Measurements from ENCODE around the gene PCDH9. TPM values are rescaled to one million over a fixed set of nuclear protein-coding genes. Genes with fewer than 3 reads are reported as not detected.

The PCDH9 gene
- total RNA-seq, 4 donors from 2014 or later = 0.37 to 2.4 (median 1.5) TPM

DNA sequence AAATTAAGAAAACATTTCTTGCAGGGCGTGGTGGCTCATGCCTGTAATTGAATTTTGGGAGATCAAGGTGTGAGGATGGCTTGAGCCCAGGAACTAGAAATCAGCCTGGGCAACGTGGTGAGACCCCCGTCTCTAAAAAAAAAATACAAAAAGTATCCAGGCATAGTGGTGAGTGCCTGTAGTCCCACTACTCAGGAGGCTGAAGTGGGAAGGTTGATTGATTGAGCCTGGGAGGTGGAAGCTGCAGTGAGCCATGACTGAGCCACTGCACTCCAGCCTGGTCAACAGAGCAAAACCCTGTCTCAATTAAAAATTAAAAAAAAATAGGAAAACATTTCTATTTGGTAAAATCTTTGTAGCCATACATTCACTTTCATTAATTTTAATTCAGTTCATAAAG is 526.5 kb downstream of the PCDH9 start:
- intact Hi-C loops (cut with DNase I; ENCODE audit: low total_unique reads) = no loop called here
- H3K36me3 ChIP-seq = no peaks in the 10 kb centered on the region
- H3K27ac ChIP-seq = no peak overlapping the region
- TF ChIP-seq POLR2AphosphoS5 (IDR thresholded peaks at IDR 0.05) = no peak
- no peak for TF ChIP-seq EP300 (IDR thresholded peaks at IDR 0.05; ENCODE audit: low read depth)
- TF ChIP-seq POLR2A (IDR thresholded peaks at IDR 0.05) = no peak
- TF ChIP-seq, protein P1, sequence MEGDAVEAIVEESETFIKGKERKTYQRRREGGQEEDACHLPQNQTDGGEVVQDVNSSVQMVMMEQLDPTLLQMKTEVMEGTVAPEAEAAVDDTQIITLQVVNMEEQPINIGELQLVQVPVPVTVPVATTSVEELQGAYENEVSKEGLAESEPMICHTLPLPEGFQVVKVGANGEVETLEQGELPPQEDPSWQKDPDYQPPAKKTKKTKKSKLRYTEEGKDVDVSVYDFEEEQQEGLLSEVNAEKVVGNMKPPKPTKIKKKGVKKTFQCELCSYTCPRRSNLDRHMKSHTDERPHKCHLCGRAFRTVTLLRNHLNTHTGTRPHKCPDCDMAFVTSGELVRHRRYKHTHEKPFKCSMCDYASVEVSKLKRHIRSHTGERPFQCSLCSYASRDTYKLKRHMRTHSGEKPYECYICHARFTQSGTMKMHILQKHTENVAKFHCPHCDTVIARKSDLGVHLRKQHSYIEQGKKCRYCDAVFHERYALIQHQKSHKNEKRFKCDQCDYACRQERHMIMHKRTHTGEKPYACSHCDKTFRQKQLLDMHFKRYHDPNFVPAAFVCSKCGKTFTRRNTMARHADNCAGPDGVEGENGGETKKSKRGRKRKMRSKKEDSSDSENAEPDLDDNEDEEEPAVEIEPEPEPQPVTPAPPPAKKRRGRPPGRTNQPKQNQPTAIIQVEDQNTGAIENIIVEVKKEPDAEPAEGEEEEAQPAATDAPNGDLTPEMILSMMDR (IDR thresholded peaks at IDR 0.05) = no peak
- in situ Hi-C loops (cut with MboI; ENCODE audit: low pct_ligation_motif_present in 1 of 4, low pct_unique_long_range_greater_than_20kb in 1 of 4, low sequenced_read_pairs in 3 of 4) = no loop called here
- no peaks in the 10 kb centered on the region for H3K4me1 ChIP-seq
- no peak for DNase-seq
- 61 to 64% methylated on average over 3 of the region's 3 CpGs for WGBS, 2 donors (ENCODE audit: low coverage in 1 of 2)
- no peaks in the 10 kb centered on the region for H3K9me3 ChIP-seq
- no peak overlapping the region for H3K4me3 ChIP-seq
- no peaks in the 10 kb centered on the region for H3K27me3 ChIP-seq

DNA sequence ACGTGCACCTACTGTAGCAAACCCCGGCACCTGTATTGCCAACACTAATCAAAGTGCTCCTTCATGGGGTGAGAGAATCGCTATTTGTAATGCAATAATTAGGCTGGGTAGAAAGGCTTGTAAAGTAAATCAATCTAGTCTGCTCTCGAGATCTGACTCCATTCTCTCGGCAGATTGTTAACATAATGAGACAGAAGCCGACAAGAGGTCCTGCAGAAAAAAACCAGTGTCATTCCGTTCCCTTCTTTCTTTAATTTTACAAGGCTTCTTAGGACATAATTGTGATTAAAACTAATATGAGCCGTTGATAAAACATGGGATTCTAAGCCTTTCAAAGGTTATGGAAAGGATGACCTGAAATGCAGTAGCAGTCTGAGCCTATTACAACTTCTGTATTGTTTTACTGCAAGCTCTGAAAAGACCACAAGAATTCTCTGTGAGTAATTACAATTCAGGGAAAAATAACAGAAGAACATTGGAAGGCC is 530.0 kb downstream of the PCDH9 start:
- TF ChIP-seq POLR2AphosphoS5 (IDR thresholded peaks at IDR 0.05) (no peak), POLR2A (IDR thresholded peaks at IDR 0.05) (no peak), EP300 (IDR thresholded peaks at IDR 0.05; ENCODE audit: low read depth) (no peak)
- TF ChIP-seq, protein P1 (IDR thresholded peaks at IDR 0.05) = no peak
- Histone ChIP-seq H3K9me3 (no peaks in the 10 kb centered on the region), H3K27ac (no peak overlapping the region), H3K27me3 (no peaks in the 10 kb centered on the region), H3K4me1 (no peaks in the 10 kb centered on the region), H3K36me3 (no peaks in the 10 kb centered on the region), H3K4me3 (no peak overlapping the region)
- 66 to 67% methylated on average over 8 of the region's 8 CpGs for WGBS, 2 donors (ENCODE audit: low coverage in 1 of 2)
- DNase-seq = no peak
- intact Hi-C loops (cut with DNase I; ENCODE audit: low total_unique reads) (no loop called here), in situ Hi-C loops (cut with MboI; ENCODE audit: low pct_ligation_motif_present in 1 of 4, low pct_unique_long_range_greater_than_20kb in 1 of 4, low sequenced_read_pairs in 3 of 4) (no loop called here)

DNA sequence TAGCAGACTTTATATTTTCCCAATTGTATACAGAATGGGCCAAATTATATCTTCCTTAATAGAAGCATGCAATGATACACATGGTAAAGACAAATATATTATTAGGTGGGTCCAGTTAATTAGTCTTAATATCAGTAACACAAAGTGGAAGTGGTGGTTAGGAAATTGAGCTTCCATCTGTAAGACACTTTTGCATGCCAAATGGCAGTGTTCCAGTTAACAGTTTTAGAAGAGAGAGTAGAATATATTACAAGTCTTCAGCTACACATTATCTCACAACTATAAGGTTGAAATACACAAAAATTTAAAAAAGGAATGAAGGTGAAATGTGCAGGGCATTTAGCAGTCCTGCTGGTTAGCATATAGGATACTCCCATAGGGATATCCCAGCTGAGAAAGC is 536.5 kb downstream of the PCDH9 start:
- in situ Hi-C loops (cut with MboI; ENCODE audit: low pct_ligation_motif_present in 1 of 4, low pct_unique_long_range_greater_than_20kb in 1 of 4, low sequenced_read_pairs in 3 of 4) (no loop called here), intact Hi-C loops (cut with DNase I; ENCODE audit: low total_unique reads) (no loop called here)
- Histone ChIP-seq H3K4me1 (no peaks in the 10 kb centered on the region), H3K4me3 (no peak overlapping the region), H3K36me3 (no peaks in the 10 kb centered on the region), H3K27ac (no peak overlapping the region), H3K27me3 (no peaks in the 10 kb centered on the region), H3K9me3 (no peaks in the 10 kb centered on the region)
- no peak for DNase-seq
- TF ChIP-seq POLR2A (IDR thresholded peaks at IDR 0.05) (no peak), EP300 (IDR thresholded peaks at IDR 0.05; ENCODE audit: low read depth) (no peak), POLR2AphosphoS5 (IDR thresholded peaks at IDR 0.05) (no peak)
- TF ChIP-seq, protein P1 (IDR thresholded peaks at IDR 0.05) = no peak

DNA sequence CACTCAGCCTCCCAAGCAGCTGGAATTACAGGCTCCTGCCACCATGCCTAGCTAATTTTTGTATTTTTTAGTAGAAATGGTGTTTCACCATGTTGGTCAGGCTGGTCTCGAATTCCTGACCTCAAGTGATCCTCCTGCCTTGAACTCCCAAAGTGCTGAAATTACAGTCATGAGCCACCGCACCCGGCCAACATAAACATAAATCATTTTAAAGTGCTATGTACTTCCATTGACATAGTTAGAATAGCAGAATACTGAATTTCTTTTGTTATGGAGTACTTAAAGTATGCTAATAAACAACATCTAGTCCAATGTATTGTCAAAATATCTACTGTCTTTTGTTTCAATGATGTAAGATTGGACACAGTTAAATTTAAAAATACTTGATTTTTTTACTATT is 539.0 kb downstream of the PCDH9 start:
- in situ Hi-C loops (cut with MboI; ENCODE audit: low pct_ligation_motif_present in 1 of 4, low pct_unique_long_range_greater_than_20kb in 1 of 4, low sequenced_read_pairs in 3 of 4) (no loop called here), intact Hi-C loops (cut with DNase I; ENCODE audit: low total_unique reads) (no loop called here)
- no peaks in the 10 kb centered on the region for H3K27me3 ChIP-seq
- DNase-seq = no peak
- H3K9me3 ChIP-seq = no peaks in the 10 kb centered on the region
- no peak overlapping the region for H3K4me3 ChIP-seq
- H3K36me3 ChIP-seq = no peaks in the 10 kb centered on the region
- WGBS, 2 donors (ENCODE audit: low coverage in 1 of 2) = 48 to 59% methylated on average over 3 of the region's 3 CpGs
- TF ChIP-seq POLR2AphosphoS5 (IDR thresholded peaks at IDR 0.05) = no peak
- TF ChIP-seq, protein P1 (IDR thresholded peaks at IDR 0.05) = no peak
- TF ChIP-seq POLR2A (IDR thresholded peaks at IDR 0.05) = no peak
- TF ChIP-seq EP300 (IDR thresholded peaks at IDR 0.05; ENCODE audit: low read depth) = no peak
- no peak overlapping the region for H3K27ac ChIP-seq
- H3K4me1 ChIP-seq = no peaks in the 10 kb centered on the region
